Measurements from ENCODE around the gene REPS2. TPM values are rescaled to one million over a fixed set of nuclear protein-coding genes. Genes with fewer than 3 reads are reported as not detected.

REPS2 gene
- total RNA-seq, 2 experiments from 2014 or later: 0.41 to 4.0 TPM

GRCh38 chrX:17161991-17162390 lies 215.5 kb downstream of the REPS2 start:
- no peak for DNase-seq (ENCODE audit: low spot score)
- no TSS peak for BruUV-seq (replicated peaks)
- no peaks in the 10 kb centered on the region for H3K36me3 ChIP-seq (ENCODE audit: insufficient read depth, low read length)
- H3K9me2 ChIP-seq (ENCODE audit: insufficient read depth, low read length): no peaks in the 10 kb centered on the region
- no peak overlapping the region for H3K27ac ChIP-seq (ENCODE audit: low read depth, low read length, poor library complexity, severe bottlenecking)
- H4K20me1 ChIP-seq (ENCODE audit: insufficient read depth, low read length): no peaks in the 10 kb centered on the region
- H3K4me2 ChIP-seq (ENCODE audit: low read length): no peak overlapping the region
- no peaks in the 10 kb centered on the region for H3K9me3 ChIP-seq (ENCODE audit: low read length)
- H3K79me2 ChIP-seq (ENCODE audit: insufficient read depth, low read depth, low read length): no peaks in the 10 kb centered on the region
- H3K4me3 ChIP-seq (ENCODE audit: low read depth, low read length, poor library complexity, severe bottlenecking): no peak overlapping the region
- ChIA-PET POLR2A (no interaction called here), CTCF (ENCODE audit: unreplicated experiment) (no interaction called here)
- no peaks in the 10 kb centered on the region for H3K4me1 ChIP-seq (ENCODE audit: insufficient read depth, low read length, poor library complexity, severe bottlenecking)
- intact Hi-C loops (cut with micrococcal nuclease; ENCODE audit: unreplicated experiment): no loop called here
- H2AFZ ChIP-seq (ENCODE audit: low read length): no peak overlapping the region
- TF ChIP-seq CTCF (conservative IDR thresholded peaks at IDR 0.05; ENCODE audit: low read length) (no peak), EZH2phosphoT487 (IDR thresholded peaks at IDR 0.05; ENCODE audit: borderline replicate concordance, low read depth, low read length) (no peak)

DNA sequence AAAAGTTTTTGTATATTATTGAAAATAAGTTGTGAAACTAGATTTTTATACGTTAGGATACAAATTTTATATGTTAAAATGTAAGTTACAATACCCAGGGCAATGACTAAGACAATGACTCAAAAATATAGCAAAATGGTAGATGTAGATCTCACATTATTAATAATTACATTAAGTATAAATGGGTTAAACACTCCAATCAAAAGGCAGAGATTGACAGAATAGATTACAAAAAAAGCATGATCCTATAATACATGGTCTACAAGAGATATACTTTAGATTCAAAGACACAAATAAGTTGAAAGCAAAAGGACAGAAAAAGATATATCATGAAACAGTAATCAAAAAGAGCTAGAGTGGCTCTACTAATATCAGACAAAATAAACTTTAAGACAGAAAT lies 217.6 kb downstream of the REPS2 start:
- no peaks in the 10 kb centered on the region for H3K9me2 ChIP-seq (ENCODE audit: insufficient read depth, low read length)
- no peaks in the 10 kb centered on the region for H3K4me1 ChIP-seq (ENCODE audit: insufficient read depth, low read length, poor library complexity, severe bottlenecking)
- DNase-seq (ENCODE audit: low spot score): no peak
- no peaks in the 10 kb centered on the region for H3K36me3 ChIP-seq (ENCODE audit: insufficient read depth, low read length)
- H2AFZ ChIP-seq (ENCODE audit: low read length): no peak overlapping the region
- H3K4me2 ChIP-seq (ENCODE audit: low read length): no peak overlapping the region
- H3K79me2 ChIP-seq (ENCODE audit: insufficient read depth, low read depth, low read length): no peaks in the 10 kb centered on the region
- intact Hi-C loops (cut with micrococcal nuclease; ENCODE audit: unreplicated experiment): no loop called here
- H3K4me3 ChIP-seq (ENCODE audit: low read depth, low read length, poor library complexity, severe bottlenecking): no peak overlapping the region
- H3K9me3 ChIP-seq (ENCODE audit: low read length): no peaks in the 10 kb centered on the region
- no peak overlapping the region for H3K27ac ChIP-seq (ENCODE audit: low read depth, low read length, poor library complexity, severe bottlenecking)
- no peaks in the 10 kb centered on the region for H4K20me1 ChIP-seq (ENCODE audit: insufficient read depth, low read length)
- CTCF ChIA-PET (ENCODE audit: unreplicated experiment): no interaction called here
- BruUV-seq (replicated peaks): no TSS peak
- no peak for TF ChIP-seq EZH2phosphoT487 (IDR thresholded peaks at IDR 0.05; ENCODE audit: borderline replicate concordance, low read depth, low read length)
- no peak for TF ChIP-seq CTCF (conservative IDR thresholded peaks at IDR 0.05; ENCODE audit: low read length)
- POLR2A ChIA-PET: no interaction called here

GRCh38 chrX:17164941-17165340 lies 218.5 kb downstream of the REPS2 start:
- Histone ChIP-seq H3K9me2 (ENCODE audit: insufficient read depth, low read length) (no peaks in the 10 kb centered on the region), H3K4me1 (ENCODE audit: insufficient read depth, low read length, poor library complexity, severe bottlenecking) (no peaks in the 10 kb centered on the region), H3K79me2 (ENCODE audit: insufficient read depth, low read depth, low read length) (no peaks in the 10 kb centered on the region), H4K20me1 (ENCODE audit: insufficient read depth, low read length) (no peaks in the 10 kb centered on the region), H2AFZ (ENCODE audit: low read length) (no peak overlapping the region), H3K9me3 (ENCODE audit: low read length) (no peaks in the 10 kb centered on the region), H3K4me2 (ENCODE audit: low read length) (no peak overlapping the region), H3K36me3 (ENCODE audit: insufficient read depth, low read length) (no peaks in the 10 kb centered on the region), H3K4me3 (ENCODE audit: low read depth, low read length, poor library complexity, severe bottlenecking) (no peak overlapping the region), H3K27ac (ENCODE audit: low read depth, low read length, poor library complexity, severe bottlenecking) (no peak overlapping the region)
- CTCF ChIA-PET (ENCODE audit: unreplicated experiment): no interaction called here
- POLR2A ChIA-PET: no interaction called here
- DNase-seq (ENCODE audit: low spot score): no peak
- intact Hi-C loops (cut with micrococcal nuclease; ENCODE audit: unreplicated experiment): no loop called here
- no TSS peak for BruUV-seq (replicated peaks)
- TF ChIP-seq CTCF (conservative IDR thresholded peaks at IDR 0.05; ENCODE audit: low read length): no peak
- TF ChIP-seq EZH2phosphoT487 (IDR thresholded peaks at IDR 0.05; ENCODE audit: borderline replicate concordance, low read depth, low read length): no peak
